ENCODE measurements around the gene SOX12. TPM values are rescaled to one million over a fixed set of nuclear protein-coding genes. Genes with fewer than 3 reads are reported as not detected.

SOX12 gene
- total RNA-seq, 2 experiments from 2014 or later: 4.4 to 4.7 TPM

Other genes with a start within 250 kb of the SOX12 start
- not detected for gene DEFB125, start 237.9 kb upstream of the SOX12 start, total RNA-seq
- not detected for gene DEFB126, start 183.0 kb upstream of the SOX12 start, total RNA-seq
- not detected for gene DEFB127, start 168.1 kb upstream of the SOX12 start, total RNA-seq
- gene DEFB128, start 135.8 kb upstream of the SOX12 start, total RNA-seq: not detected
- not detected for gene DEFB129, start 98.3 kb upstream of the SOX12 start, total RNA-seq
- gene DEFB132, start 67.8 kb upstream of the SOX12 start, total RNA-seq: not detected
- gene C20orf96, start 34.8 kb upstream of the SOX12 start, total RNA-seq: 1 to 10 TPM; 5.4 to 6.4 TPM
- 10 to 100 TPM; 15.2 to 15.9 TPM for gene ZCCHC3, start 28.0 kb upstream of the SOX12 start, total RNA-seq
- gene NRSN2, start 21.6 kb downstream of the SOX12 start, total RNA-seq: 1 to 10 TPM; 9.5 to 9.7 TPM
- 10 to 100 TPM; 42.6 to 43.5 TPM for gene TRIB3, start 55.2 kb downstream of the SOX12 start, total RNA-seq
- 100 to 1,000 TPM; 137 to 139 TPM for gene RBCK1, start 82.7 kb downstream of the SOX12 start, total RNA-seq
- gene TBC1D20, start 137.0 kb downstream of the SOX12 start, total RNA-seq: 10 to 100 TPM; 18.8 to 20.4 TPM
- 100 to 1,000 TPM; 154 to 155 TPM for gene CSNK2A1, start 218.2 kb downstream of the SOX12 start, total RNA-seq

Data from activated CD4-positive, alpha-beta memory T cell treated with anti-CD3 and anti-CD28 coated beads for 36 hours (primary cell).